ENCODE data around the gene CCDC187. TPM values are rescaled to one million over a fixed set of nuclear protein-coding genes. Genes with fewer than 3 reads are reported as not detected.

The CCDC187 gene
- total RNA-seq, 4 donors from 2014 or later = 0.40 to 1.1 (median 0.41) TPM; not detected in 1

GRCh38 chr9:136211006-136211405, 92.9 kb downstream of the CCDC187 start:
- no peaks in the 10 kb centered on the region for H3K27me3 ChIP-seq
- DNase-seq = no peak
- 88 to 92% methylated on average over 9 to 11 of the region's 15 CpGs for WGBS, 2 donors (ENCODE audit: low coverage in 1 of 2)
- TF ChIP-seq CTCF (IDR thresholded peaks at IDR 0.05) (no peak), EP300 (IDR thresholded peaks at IDR 0.05; ENCODE audit: low read depth) (no peak), POLR2AphosphoS5 (IDR thresholded peaks at IDR 0.05) (no peak), POLR2A (IDR thresholded peaks at IDR 0.05) (no peak)
- H3K4me1 ChIP-seq = no peaks in the 10 kb centered on the region
- H3K9me3 ChIP-seq = no peaks in the 10 kb centered on the region
- H3K36me3 ChIP-seq = peaks cover 0 to 24% (median 5%) of the 10 kb centered on the region in 4 donors
- intact Hi-C loops (cut with DNase I; ENCODE audit: low total_unique reads) = no loop called here
- H3K27ac ChIP-seq = no peak overlapping the region
- H3K4me3 ChIP-seq = no peak overlapping the region
- in situ Hi-C loops (cut with MboI; ENCODE audit: low pct_ligation_motif_present in 1 of 4, low pct_unique_long_range_greater_than_20kb in 1 of 4, low sequenced_read_pairs in 3 of 4) = no loop called here

GRCh38 chr9:136210276-136210675, 93.6 kb downstream of the CCDC187 start:
- TF ChIP-seq CTCF (IDR thresholded peaks at IDR 0.05) (no peak), EP300 (IDR thresholded peaks at IDR 0.05; ENCODE audit: low read depth) (no peak), POLR2A (IDR thresholded peaks at IDR 0.05) (no peak), POLR2AphosphoS5 (IDR thresholded peaks at IDR 0.05) (no peak)
- Histone ChIP-seq H3K4me1 (no peaks in the 10 kb centered on the region), H3K4me3 (no peak overlapping the region), H3K36me3 (peaks cover 0 to 24% (median 5%) of the 10 kb centered on the region in 4 donors), H3K9me3 (no peaks in the 10 kb centered on the region), H3K27me3 (peaks cover 4% of the 10 kb centered on the region), H3K27ac (no peak overlapping the region)
- in situ Hi-C loops (cut with MboI; ENCODE audit: low pct_ligation_motif_present in 1 of 4, low pct_unique_long_range_greater_than_20kb in 1 of 4, low sequenced_read_pairs in 3 of 4) = no loop called here
- DNase-seq = no peak
- intact Hi-C loops (cut with DNase I; ENCODE audit: low total_unique reads) = no loop called here
- 97% methylated on average over 16 of the region's 16 CpGs; no CpG with 5 or more reads in 1 of the 2 donors for WGBS, 2 donors (ENCODE audit: low coverage in 1 of 2)

GRCh38 chr9:136209786-136210185, 94.1 kb downstream of the CCDC187 start:
- 85% methylated on average over 17 of the region's 17 CpGs; no CpG with 5 or more reads in 1 of the 2 donors for WGBS, 2 donors (ENCODE audit: low coverage in 1 of 2)
- DNase-seq = no peak
- in situ Hi-C loops (cut with MboI; ENCODE audit: low pct_ligation_motif_present in 1 of 4, low pct_unique_long_range_greater_than_20kb in 1 of 4, low sequenced_read_pairs in 3 of 4) = no loop called here
- Histone ChIP-seq H3K4me1 (peaks cover 0 to 3% (median 0%) of the 10 kb centered on the region in 4 donors), H3K9me3 (no peaks in the 10 kb centered on the region), H3K36me3 (peaks cover 0 to 21% (median 4%) of the 10 kb centered on the region in 4 donors), H3K4me3 (no peak overlapping the region), H3K27ac (no peak overlapping the region), H3K27me3 (peaks cover 9% of the 10 kb centered on the region)
- TF ChIP-seq EP300 (IDR thresholded peaks at IDR 0.05; ENCODE audit: low read depth) (no peak), POLR2A (IDR thresholded peaks at IDR 0.05) (no peak), POLR2AphosphoS5 (IDR thresholded peaks at IDR 0.05) (no peak), CTCF (IDR thresholded peaks at IDR 0.05) (no peak)
- intact Hi-C loops (cut with DNase I; ENCODE audit: low total_unique reads) = no loop called here

- intact Hi-C loops (cut with DNase I; ENCODE audit: low total_unique reads) = no loop called here
- H3K4me1 ChIP-seq = peaks cover 0 to 4% (median 0%) of the 10 kb centered on the region in 4 donors
- WGBS, 2 donors (ENCODE audit: low coverage in 1 of 2) = 96% methylated on average over 17 of the region's 17 CpGs; no CpG with 5 or more reads in 1 of the 2 donors
- peaks cover 15% of the 10 kb centered on the region for H3K27me3 ChIP-seq
- H3K27ac ChIP-seq = no peak overlapping the region
- peaks cover 0 to 16% (median 1%) of the 10 kb centered on the region in 4 donors for H3K36me3 ChIP-seq
- DNase-seq = no peak
- in situ Hi-C loops (cut with MboI; ENCODE audit: low pct_ligation_motif_present in 1 of 4, low pct_unique_long_range_greater_than_20kb in 1 of 4, low sequenced_read_pairs in 3 of 4) = no loop called here
- H3K4me3 ChIP-seq = no peak overlapping the region
- no peaks in the 10 kb centered on the region for H3K9me3 ChIP-seq
- no peak for TF ChIP-seq CTCF (IDR thresholded peaks at IDR 0.05)
- TF ChIP-seq EP300 (IDR thresholded peaks at IDR 0.05; ENCODE audit: low read depth) = no peak
- TF ChIP-seq POLR2AphosphoS5 (IDR thresholded peaks at IDR 0.05) = no peak
- no peak for TF ChIP-seq POLR2A (IDR thresholded peaks at IDR 0.05)
Measured at GRCh38 chr9:136209232-136209631, 94.7 kb downstream of the CCDC187 start.

Data from transverse colon (tissue), 4 donors.